H1 (cell line): ENCODE results near the gene GATAD2B. TPM values are rescaled to one million over a fixed set of nuclear protein-coding genes. Genes with fewer than 3 reads are reported as not detected.

Experiments used
- CTCF ChIA-PET: fragments of 300-600 bp; sonication (Branson Sonifier 250); formaldehyde crosslinking; loops from one replicate; lab custom pipeline; 2021; ENCODE audit not compliant: partially characterized antibody; lab: Charles Lee
- POLR2A ChIA-PET: fragments of 300-600 bp; sonication (Branson Sonifier 250); formaldehyde crosslinking; loops from one replicate; lab custom pipeline; 2021; ENCODE audit warnings: inconsistent platforms; ENCODE audit not compliant: partially characterized antibody; lab: Charles Lee
- DNase-seq, 2 experiments: peaks; one replicate each; pipeline versions ENCODE4 v3.0.0 to v3.0.0-alpha.2; 2010 to 2022; ENCODE audit warnings: low spot score in 2 of 2, low read depth in 1 of 2, mixed read lengths in 1 of 2
- FAIRE-seq: peaks from 2 replicates; lab custom pipeline; 2011; peaks lifted over from hg19 to GRCh38; lab: Jason Lieb, UNC
- H2AFZ ChIP-seq: 2 replicates; pipeline ENCODE4 v1.8.1; 2012; ENCODE audit warnings: low read length, inconsistent platforms
- H2AK5ac ChIP-seq: 2 replicates; pipeline ENCODE4 v1.6.1; 2013; ENCODE audit warnings: low read depth, low read length
- H2BK120ac ChIP-seq: replicated peaks from 2 replicates; pipeline ENCODE3; 2013; ENCODE audit warnings: low read depth, low read length, inconsistent platforms
- H2BK12ac ChIP-seq: 2 replicates; pipeline ENCODE4 v1.6.1; 2013; ENCODE audit warnings: low read depth, low read length
- H2BK15ac ChIP-seq: 2 replicates; pipeline ENCODE4 v1.6.1; 2013; ENCODE audit warnings: low read length
- H2BK20ac ChIP-seq: 2 replicates; pipeline ENCODE4 v1.6.1; 2013; ENCODE audit warnings: low read length
- H2BK5ac ChIP-seq: 2 replicates; pipeline ENCODE4 v1.6.1; 2013; ENCODE audit warnings: low read depth, low read length
- H3K14ac ChIP-seq: 2 replicates; pipeline ENCODE4 v1.6.1; 2013; ENCODE audit warnings: inconsistent platforms; ENCODE audit not compliant: insufficient read length
- H3K18ac ChIP-seq: 2 replicates; pipeline ENCODE4 v1.6.1; 2013; ENCODE audit warnings: low read length; ENCODE audit errors: extremely low read depth
- H3K23ac ChIP-seq: 2 replicates; pipeline ENCODE4 v1.6.1; 2013; ENCODE audit warnings: inconsistent platforms; ENCODE audit not compliant: insufficient read length
- H3K23me2 ChIP-seq: 2 replicates; pipeline ENCODE4 v1.6.1; 2013; ENCODE audit warnings: low read depth, low read length
- H3K27ac ChIP-seq: 2 replicates; pipeline ENCODE4 v1.6.1; 2011; ENCODE audit warnings: low read depth, low read length, inconsistent platforms
- H3K27me3 ChIP-seq, 4 experiments: replicated peaks in 1 of 4; 1 replicate in 1 of 4; 2 replicates in 3 of 4; pipeline versions ENCODE4 v1.6.1 to v1.8.1; 2011 to 2013; ENCODE audit warnings: low read length in 3 of 4, mild to moderate bottlenecking in 3 of 4, inconsistent platforms in 2 of 4, mixed read lengths in 2 of 4, moderate library complexity in 1 of 4; ENCODE audit not compliant: control insufficient read depth in 3 of 4, insufficient read depth in 3 of 4; ENCODE audit errors: extremely low read depth in 1 of 4
- H3K36me3 ChIP-seq, 4 experiments: 2 replicates each; pipeline versions ENCODE4 v1.6.1 to v1.8.1; 2011 to 2013; ENCODE audit warnings: mild to moderate bottlenecking in 4 of 4, low read length in 3 of 4, moderate library complexity in 2 of 4, control low read depth in 1 of 4, inconsistent platforms in 1 of 4; ENCODE audit not compliant: insufficient read depth in 4 of 4, control insufficient read depth in 2 of 4
- H3K4ac ChIP-seq: replicated peaks from 2 replicates; pipeline ENCODE3; 2013; ENCODE audit warnings: low read length, low read depth, mixed read lengths, inconsistent platforms; ENCODE audit not compliant: insufficient read length
- H3K4me1 ChIP-seq, 4 experiments: replicated peaks in 1 of 4; 1 replicate in 1 of 4; 2 replicates in 3 of 4; pipeline versions ENCODE4 v1.6.1 to v1.8.1; 2011 to 2013; ENCODE audit warnings: low read length in 3 of 4, inconsistent platforms in 2 of 4, mixed read lengths in 1 of 4; ENCODE audit not compliant: insufficient read depth in 4 of 4, control insufficient read depth in 3 of 4
- H3K4me2 ChIP-seq, 2 experiments: 2 replicates each; pipeline versions ENCODE4 v1.6.1 to v1.8.1; 2011 to 2013; ENCODE audit warnings: low read depth in 2 of 2, low read length in 2 of 2, control low read depth in 1 of 2, inconsistent platforms in 1 of 2, mild to moderate bottlenecking in 1 of 2; ENCODE audit not compliant: insufficient read depth in 1 of 2
- H3K4me3 ChIP-seq, 4 experiments: fragments of 200-600, 300-600 bp in 1 of 4; sonication (generic), shearing (Covaris generic), sonication (Bioruptor Twin) in 1 of 4; 2 replicates each; pipeline versions ENCODE4 v1.5.1 to v1.8.1; 2011 to 2016; ENCODE audit warnings: low read length in 4 of 4, low read depth in 3 of 4, control low read depth in 2 of 4, inconsistent platforms in 2 of 4, mild to moderate bottlenecking in 2 of 4, mixed read lengths in 1 of 4, moderate library complexity in 1 of 4; ENCODE audit not compliant: insufficient read depth in 2 of 4; ENCODE audit errors: extremely low read depth in 1 of 4
- H3K56ac ChIP-seq: replicated peaks from 2 replicates; pipeline ENCODE3; 2013; ENCODE audit warnings: low read depth, mild to moderate bottlenecking, mixed read lengths, low read length, inconsistent platforms; ENCODE audit not compliant: insufficient read length
- H3K79me1 ChIP-seq: 2 replicates; pipeline ENCODE4 v1.6.1; 2013; ENCODE audit warnings: low read depth, low read length, control low read depth
- H3K79me2 ChIP-seq, 2 experiments: 2 replicates each; pipeline versions ENCODE4 v1.6.1 to v1.8.1; 2012 to 2013; ENCODE audit warnings: low read length in 2 of 2, mild to moderate bottlenecking in 2 of 2, inconsistent platforms in 1 of 2; ENCODE audit not compliant: insufficient read depth in 2 of 2, control insufficient read depth in 1 of 2
- H3K9ac ChIP-seq, 4 experiments: replicated peaks in 1 of 4; 1 replicate in 1 of 4; 2 replicates in 3 of 4; pipeline versions ENCODE4 v1.6.1 to v1.8.1; 2011 to 2013; ENCODE audit warnings: low read depth in 3 of 4, low read length in 3 of 4, control low read depth in 2 of 4, mild to moderate bottlenecking in 2 of 4, moderate library complexity in 2 of 4, inconsistent platforms in 1 of 4; ENCODE audit errors: extremely low read depth in 1 of 4
- H3K9me3 ChIP-seq, 2 experiments: 2 replicates each; pipeline versions ENCODE4 v1.6.1 to v1.8.1; 2012 to 2013; ENCODE audit warnings: mild to moderate bottlenecking in 2 of 2, moderate library complexity in 2 of 2, control low read depth in 1 of 2, inconsistent platforms in 1 of 2, low read depth in 1 of 2, low read length in 1 of 2, mixed read lengths in 1 of 2; ENCODE audit not compliant: insufficient read depth in 2 of 2
- H4K20me1 ChIP-seq, 2 experiments: replicated peaks in 1 of 2; 2 replicates each; pipeline versions ENCODE3 to v1.8.1; 2011 to 2013; ENCODE audit warnings: inconsistent platforms in 2 of 2, low read length in 2 of 2, mild to moderate bottlenecking in 1 of 2; ENCODE audit not compliant: insufficient read depth in 2 of 2, control insufficient read depth in 1 of 2
- H4K5ac ChIP-seq: 2 replicates; pipeline ENCODE4 v1.6.1; 2013; ENCODE audit warnings: low read length, low read depth, mixed read lengths, inconsistent platforms; ENCODE audit not compliant: insufficient read length
- H4K8ac ChIP-seq: 2 replicates; pipeline ENCODE4 v1.8.0; 2013; ENCODE audit warnings: mild to moderate bottlenecking, moderate library complexity, low read length, inconsistent platforms; ENCODE audit not compliant: insufficient read depth; ENCODE audit errors: extremely low read depth
- H4K91ac ChIP-seq: replicated peaks from 2 replicates; pipeline ENCODE3; 2013; ENCODE audit warnings: low read length, mixed read lengths, inconsistent platforms; ENCODE audit not compliant: insufficient read length
- CBX8 ChIP-seq: fragments of 300-800, 300-1000 bp; sonication (generic); IDR thresholded peaks from 2 replicates; pipeline ENCODE4 v1.7.1; 2016; ENCODE audit warnings: low read depth, low read length, borderline replicate concordance
- CEBPB ChIP-seq: IDR thresholded peaks from 2 replicates; pipeline ENCODE4 v1.6.1; 2012; ENCODE audit warnings: low read depth, low read length
- CHD2 ChIP-seq: IDR thresholded peaks from 2 replicates; pipeline ENCODE4 v1.6.1; 2012; ENCODE audit warnings: low read length, improper control_type of control experiment
- CTBP2 ChIP-seq: IDR thresholded peaks from 2 replicates; pipeline ENCODE4 v1.7.0; 2011; ENCODE audit warnings: borderline replicate concordance, mild to moderate bottlenecking, moderate library complexity, mixed read lengths, low read length; ENCODE audit not compliant: insufficient read depth, insufficient read length
- FOSL1 ChIP-seq: IDR thresholded peaks from 2 replicates; pipeline ENCODE4 v1.6.1; 2011; ENCODE audit warnings: mild to moderate bottlenecking, low read depth, low read length, moderate library complexity; ENCODE audit not compliant: insufficient read depth
- HDAC6 ChIP-seq: IDR thresholded peaks from one replicate; pipeline ENCODE4 v1.7.1; 2012; ENCODE audit warnings: low read depth, mild to moderate bottlenecking, inconsistent platforms, low read length, moderate library complexity
- KDM1A ChIP-seq: fragments of 200-600, 300-600 bp; sonication (generic); IDR thresholded peaks from 2 replicates; pipeline ENCODE4 v1.7.1; 2016; ENCODE audit warnings: mild to moderate bottlenecking, low read length, borderline replicate concordance
- NANOG ChIP-seq: IDR thresholded peaks from 2 replicates; pipeline ENCODE4 v1.6.1; 2011; ENCODE audit warnings: low read length, low read depth, mild to moderate bottlenecking, inconsistent platforms; ENCODE audit not compliant: insufficient read depth, poor library complexity, severe bottlenecking
- POLR2AphosphoS5 ChIP-seq: IDR thresholded peaks from 2 replicates; pipeline ENCODE4 v1.6.1; 2011; ENCODE audit warnings: low read depth, low read length
- SIRT6 ChIP-seq: IDR thresholded peaks from one replicate; pipeline ENCODE4 v1.7.1; 2012; ENCODE audit warnings: low read length, inconsistent platforms
- SP1 ChIP-seq: IDR thresholded peaks from 2 replicates; pipeline ENCODE4 v1.6.1; 2011; ENCODE audit warnings: low read depth, low read length
- SUZ12 ChIP-seq: fragments of 200-600 bp; sonication (generic); IDR thresholded peaks from 2 replicates; pipeline ENCODE4 v1.6.1; 2012; ENCODE audit warnings: mild to moderate bottlenecking, inconsistent platforms, low read length, moderate library complexity, mixed read lengths
- WGBS, 2 experiments: shearing (Covaris generic) in 1 of 2; methylation state at CpG; one replicate each; pipeline versions ENCODE4 v1.1.6 to v1.1.7; 2013 to 2015; ENCODE audit warnings: low lambda C conversion rate in 2 of 2, mixed read lengths in 2 of 2, inconsistent platforms in 1 of 2, low coverage in 1 of 2, missing lambda C conversion rate in 1 of 2; ENCODE audit not compliant: insufficient replicate concordance in 2 of 2, insufficient coverage in 1 of 2, insufficient read length in 1 of 2; ENCODE audit errors: extremely low coverage in 1 of 2, missing lambda C conversion rate in 1 of 2; 5-methylcytosine and 5-hydroxymethylcytosine counted together
- polyA plus RNA-seq, 7 experiments: library from polyadenylated mRNA; depleted of rRNA in 3 of 7; stranded (reverse) in 5 of 7; unstranded in 2 of 7; fragments of >200 nt in 5 of 7; fragments of 200-250 nt in 2 of 7; gene quantifications; 1 replicate in 5 of 7; 2 replicates in 1 of 7; 4 replicates in 1 of 7; pipeline versions ENCODE4 v1.2.1 to v1.2.3, GENCODE V29; 2011 to 2013; ENCODE audit warnings: missing spikeins in 2 of 7, mixed read lengths in 2 of 7
- total RNA-seq: library from RNA; stranded (reverse); fragmentation: NEBNext Ultra II Directional; extraction: Animal tissue kit (Norgen Biotek cat#: 25700); gene quantifications from 2 replicates; pipeline ENCODE4 v1.2.1, GENCODE V29; 2021
- TF ChIP-seq, protein P1 (sequence below): IDR thresholded peaks from 2 replicates; pipeline ENCODE4 v1.6.1; 2012; ENCODE audit warnings: inconsistent platforms

GATAD2B gene
- total and polyA plus RNA-seq, 2 of the 8 experiments (the other 6 are each of a cell fraction or from before 2014, with no cell fraction given), result 8.4 to 39.1 TPM

DNA sequence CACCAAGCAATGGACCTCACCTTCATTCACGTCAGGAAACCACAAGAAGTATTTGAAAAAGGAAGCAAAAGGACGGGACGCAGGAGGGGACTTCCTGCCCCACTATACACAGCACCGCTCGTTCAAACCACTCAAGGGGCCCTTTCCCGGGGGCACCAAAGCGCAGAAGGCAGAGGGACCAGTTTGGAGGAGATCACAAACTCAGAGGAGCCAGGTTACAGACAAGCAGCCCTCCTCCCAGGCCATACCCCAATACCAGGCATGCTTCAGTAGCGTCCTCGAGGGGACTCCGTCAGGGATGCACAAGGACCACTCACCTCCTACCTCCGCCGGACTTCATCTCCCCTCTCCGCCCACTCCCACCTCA, 35.0 kb upstream of the GATAD2B start:
- POLR2A ChIA-PET, result interaction anchor here (0.6 to 15.7 kb wide), 12 partner anchors 11 to 214 kb away, joined by 3 to 454 read pairs (median 4); partner anchors contain the start of genes CREB3L4, DENND4B, GATAD2B and JTB
- H3K79me2 ChIP-seq, result peaks cover 36 to 68% of the 10 kb centered on the region in 2 experiments
- peak overlapping the region; percentile 94 for H4K8ac ChIP-seq
- WGBS, 2 experiments, result 2% methylated on average over 13 of the region's 13 CpGs; no CpG with 5 or more reads in 1 of the 2 experiments
- peak overlapping the region; percentile 66 for H4K5ac ChIP-seq
- peaks cover 9 to 16% of the 10 kb centered on the region in 2 experiments for H4K20me1 ChIP-seq
- H3K4ac ChIP-seq, result no peak overlapping the region
- H3K9me3 ChIP-seq, result no peaks in the 10 kb centered on the region
- DNase-seq (no peak), FAIRE-seq (no peak)
- peak overlapping the region; percentile 66 to 85 (median 77) for H3K9ac ChIP-seq
- H3K27me3 ChIP-seq, result no peaks in the 10 kb centered on the region
- H4K91ac ChIP-seq, result peak overlapping the region; percentile 76
- H2BK15ac ChIP-seq, result 0 out of 2 replicates have a peak overlapping the region, but pooled peaks have one; percentile 16
- 0 out of 2 replicates have a peak overlapping the region, but pooled peaks have one; percentile 11 for H2AK5ac ChIP-seq
- peak overlapping the region; percentile 82 to 98 (median 88) for H3K4me3 ChIP-seq
- H3K23me2 ChIP-seq, result peaks cover 21% of the 10 kb centered on the region
- no peak overlapping the region for H2BK120ac ChIP-seq
- peak overlapping the region; percentile 96 for H2BK5ac ChIP-seq
- 0 out of 2 replicates have a peak overlapping the region, but pooled peaks have one; percentile 60 for H2BK12ac ChIP-seq
- H3K18ac ChIP-seq, result peak overlapping the region; percentile 92
- H3K4me2 ChIP-seq, result peak overlapping the region; percentile 81 to 89
- peak overlapping the region; percentile 4; the same call in 1 of the 2 replicates for H2AFZ ChIP-seq
- peak overlapping the region; percentile 9 for H3K56ac ChIP-seq
- H3K23ac ChIP-seq, result no peak overlapping the region
- peak overlapping the region; percentile 77 for H3K27ac ChIP-seq
- CTCF ChIA-PET, result interaction anchor here (1.0 to 6.4 kb wide), 5 partner anchors 8 to 30 kb away, joined by 3 to 31 read pairs (median 8); partner anchors contain the start of genes DENND4B and RAB13
- no peak overlapping the region for H3K14ac ChIP-seq
- H3K36me3 ChIP-seq, result peaks cover 11 to 27% (median 20%) of the 10 kb centered on the region in 4 experiments
- H3K79me1 ChIP-seq, result peaks cover 34% of the 10 kb centered on the region
- H2BK20ac ChIP-seq, result no peak overlapping the region
- peaks cover 6 to 20% (median 12%) of the 10 kb centered on the region in 4 experiments for H3K4me1 ChIP-seq
- no peak for TF ChIP-seq CHD2
- no peak for TF ChIP-seq HDAC6
- TF ChIP-seq POLR2AphosphoS5, result peak; percentile 86
- TF ChIP-seq, protein P1, sequence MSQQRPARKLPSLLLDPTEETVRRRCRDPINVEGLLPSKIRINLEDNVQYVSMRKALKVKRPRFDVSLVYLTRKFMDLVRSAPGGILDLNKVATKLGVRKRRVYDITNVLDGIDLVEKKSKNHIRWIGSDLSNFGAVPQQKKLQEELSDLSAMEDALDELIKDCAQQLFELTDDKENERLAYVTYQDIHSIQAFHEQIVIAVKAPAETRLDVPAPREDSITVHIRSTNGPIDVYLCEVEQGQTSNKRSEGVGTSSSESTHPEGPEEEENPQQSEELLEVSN, result no peak
- TF ChIP-seq SIRT6, result peak; percentile 74
- no peak for TF ChIP-seq FOSL1
- no peak for TF ChIP-seq SP1
- no peak for TF ChIP-seq NANOG
- no peak for TF ChIP-seq SUZ12
- no peak for TF ChIP-seq CBX8
- TF ChIP-seq KDM1A, result no peak
- TF ChIP-seq CTBP2, result no peak
- no peak for TF ChIP-seq CEBPB
